HG03469 (cell line): ENCODE results near the gene BLMH.
"Not testable (repeated sequence)": the region's sequence is repeated elsewhere in the genome, so short reads cannot be mapped to it uniquely, and the experiment has no call there.

Experiments used
- ATAC-seq: cut with Tn5 transposase; IDR thresholded peaks from one replicate; pipeline ENCODE4 v1.9.1; 2021; ENCODE audit warnings: mild to moderate bottlenecking, moderate library complexity, moderate number of reproducible peaks; ENCODE audit not compliant: unreplicated experiment

The BLMH gene

DNA sequence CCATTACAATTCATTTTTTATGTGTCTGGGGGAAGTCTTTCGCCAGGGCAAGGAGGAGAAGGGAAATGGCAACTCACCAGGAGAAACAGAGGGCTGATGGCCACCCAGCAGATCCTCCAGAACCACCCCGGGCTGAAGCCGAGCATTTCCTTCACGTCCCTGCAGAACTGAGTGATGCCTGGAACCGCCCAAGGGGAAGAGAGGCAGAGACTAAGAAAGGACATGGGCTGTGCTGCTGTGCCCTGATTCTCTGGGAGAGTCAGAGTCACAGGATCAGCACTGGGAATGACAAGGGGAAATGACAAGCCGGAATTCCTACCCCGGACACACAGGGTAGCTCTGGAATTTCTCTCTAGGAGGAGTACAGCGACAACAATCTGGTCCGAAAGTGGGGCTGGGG, 84.1 kb downstream of the BLMH start:
- ATAC-seq: no peak

DNA sequence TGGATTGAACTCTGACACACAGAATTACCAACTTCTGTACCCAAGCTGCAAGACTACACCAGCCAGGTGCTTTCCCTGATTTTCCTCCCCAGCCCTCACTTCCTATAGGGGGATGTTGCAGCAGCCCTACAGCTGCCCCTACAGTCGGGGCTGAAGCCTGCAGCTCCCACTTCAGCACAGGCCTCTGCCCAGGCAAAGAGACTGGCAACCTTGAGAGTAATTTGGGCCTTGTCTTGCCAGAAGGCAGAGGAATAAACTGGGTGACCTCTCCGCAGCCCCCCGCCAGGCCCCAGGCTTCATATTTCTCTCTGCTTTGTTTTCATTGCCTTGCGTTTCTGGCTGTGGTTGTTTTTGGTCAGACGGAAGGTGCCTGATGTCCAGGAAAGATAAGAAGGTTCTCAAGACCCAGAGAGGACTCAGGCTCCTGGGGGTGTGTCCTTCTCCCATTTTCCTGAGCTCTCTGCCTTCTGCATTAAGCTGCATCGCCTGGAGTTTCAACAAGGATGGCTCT, 88.2 kb downstream of the BLMH start:
- no peak for ATAC-seq

DNA sequence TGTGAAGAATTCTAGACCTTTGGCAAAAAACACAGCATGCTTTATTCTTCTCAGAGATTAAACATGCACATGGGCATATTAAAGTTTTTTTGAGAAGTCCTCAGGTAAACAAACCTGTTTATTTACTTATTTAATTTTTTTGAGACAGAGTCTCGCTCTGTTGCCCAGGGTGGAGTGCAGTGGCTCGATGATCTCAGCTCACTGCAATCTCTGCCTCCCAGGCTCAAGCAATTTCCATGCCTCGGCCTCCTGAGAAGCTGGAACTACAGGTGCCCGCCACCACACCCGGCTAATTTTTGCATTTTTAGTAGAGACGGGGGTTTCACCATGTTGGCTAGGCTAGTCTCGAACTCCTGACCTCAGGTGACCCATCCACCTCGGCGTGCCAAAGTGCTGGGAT, 91.1 kb downstream of the BLMH start:
- ATAC-seq: not testable (repeated sequence)

DNA sequence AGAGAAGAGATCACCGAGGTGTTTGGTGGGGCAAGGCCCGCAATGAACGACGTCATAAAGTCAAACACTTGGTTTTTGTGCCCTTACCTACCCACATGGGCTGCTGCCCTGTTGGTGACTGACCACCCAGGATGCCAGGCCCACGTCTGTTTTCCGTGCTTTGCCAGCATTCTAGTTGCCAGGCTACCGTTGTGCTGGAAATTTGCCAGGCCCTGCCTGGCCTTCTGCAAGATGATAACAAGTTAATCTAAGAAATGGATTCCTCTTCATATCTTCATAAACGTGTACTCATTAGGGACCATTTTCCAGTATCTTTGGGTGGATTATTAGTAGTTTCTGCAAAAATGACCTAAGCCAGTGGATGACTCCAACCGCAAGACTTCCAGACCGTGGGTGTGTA, 91.6 kb downstream of the BLMH start:
- ATAC-seq: no peak

DNA sequence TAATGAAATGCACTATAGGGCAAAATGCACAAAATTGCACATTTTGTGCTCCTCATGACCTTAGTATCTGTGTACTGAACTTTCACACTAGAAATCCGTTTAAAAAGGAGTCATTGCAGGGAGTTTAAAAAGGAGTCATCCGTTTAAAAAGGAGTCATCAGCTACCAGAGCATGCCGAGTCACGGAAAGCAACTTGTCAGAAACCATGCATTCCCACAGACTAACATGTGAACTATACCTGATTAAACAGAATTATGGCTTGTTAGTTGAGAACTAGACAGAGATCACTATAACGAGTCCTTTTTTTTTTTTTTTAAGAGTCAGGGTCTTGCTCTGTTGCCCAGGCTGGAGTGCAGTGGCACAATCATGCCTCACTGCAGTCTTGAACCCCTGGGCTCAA, 92.1 kb downstream of the BLMH start:
- ATAC-seq: no peak
